HG03342 (cell line): ENCODE results near the gene NACC1.

Source experiments
- ATAC-seq: cut with Tn5 transposase; IDR thresholded peaks from one replicate; pipeline ENCODE4 v1.9.1; 2021; ENCODE audit warnings: mild to moderate bottlenecking, moderate library complexity; ENCODE audit not compliant: unreplicated experiment

Gene NACC1

DNA sequence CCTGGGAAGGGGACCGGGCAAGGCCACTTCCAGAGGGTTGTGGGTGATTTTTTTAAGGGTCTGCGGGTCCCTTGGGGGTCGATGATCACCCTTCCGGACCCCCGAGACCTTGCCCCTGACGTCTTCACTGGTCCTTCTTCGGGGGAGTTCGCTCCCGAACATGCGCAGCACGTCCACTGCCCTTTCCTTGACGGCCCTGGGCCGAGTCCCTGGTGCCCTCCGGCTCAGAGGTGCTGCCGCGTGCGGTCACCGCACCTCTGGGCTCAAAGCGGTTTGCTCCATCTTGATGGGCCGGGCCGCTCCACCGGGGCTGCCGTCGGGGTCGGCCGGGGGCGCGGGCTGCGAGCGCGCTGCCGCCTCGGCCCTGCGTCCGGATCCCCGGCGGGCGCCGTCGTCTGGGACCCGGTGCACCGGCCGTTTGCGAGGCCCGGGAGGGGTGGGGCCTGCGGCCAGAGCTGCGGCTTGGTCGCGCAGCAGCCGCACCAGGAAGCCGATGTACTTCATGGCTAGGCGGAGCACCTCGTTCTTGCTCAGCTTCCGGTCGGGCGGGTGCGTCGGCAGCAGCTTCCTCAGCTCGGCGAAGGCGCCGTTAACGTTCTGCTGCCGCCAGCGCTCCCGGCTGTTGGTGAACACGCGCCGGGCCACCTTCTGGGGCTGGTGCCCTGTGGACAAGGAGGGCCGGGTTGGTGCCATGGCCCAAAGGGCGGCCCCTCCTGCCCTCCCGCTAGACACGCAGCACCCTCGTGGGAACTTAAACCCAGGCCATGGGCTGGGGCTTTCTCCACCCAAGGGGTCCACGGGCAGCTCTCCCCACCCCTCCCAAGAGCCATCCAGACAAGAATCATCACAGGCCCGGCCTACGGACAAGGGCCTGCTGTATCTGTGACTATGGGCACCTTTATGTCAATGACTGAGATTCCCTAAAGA lies 18.7 kb upstream of the NACC1 start:
- ATAC-seq: no peak

DNA sequence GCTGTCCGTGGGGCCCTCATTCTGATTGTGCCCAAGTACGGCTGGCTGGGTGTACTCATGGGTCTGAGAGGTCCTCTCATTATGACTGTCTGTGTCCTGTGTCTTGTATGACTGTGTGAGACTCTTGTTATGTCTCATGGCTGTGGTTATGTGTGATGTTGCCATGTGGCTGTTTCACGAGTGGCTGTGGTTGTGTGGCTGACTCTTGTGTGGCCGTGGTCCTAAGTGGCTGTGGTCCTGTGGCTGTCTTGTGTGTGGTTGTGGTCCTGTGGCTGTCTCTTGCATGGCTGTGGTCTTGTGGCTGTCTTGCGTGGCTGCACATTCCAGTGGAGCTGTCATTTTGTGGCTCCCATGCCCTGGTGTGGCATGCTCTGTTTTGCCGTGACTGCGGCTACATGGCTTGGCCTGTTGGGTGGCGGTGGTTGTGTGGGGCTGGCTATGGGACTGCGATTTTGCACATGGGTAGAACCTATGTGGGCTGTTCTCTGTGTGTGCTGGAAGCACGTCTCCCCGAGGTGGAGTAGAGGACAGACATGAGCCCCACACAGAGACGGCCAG lies 18.0 kb upstream of the NACC1 start:
- no peak for ATAC-seq

DNA sequence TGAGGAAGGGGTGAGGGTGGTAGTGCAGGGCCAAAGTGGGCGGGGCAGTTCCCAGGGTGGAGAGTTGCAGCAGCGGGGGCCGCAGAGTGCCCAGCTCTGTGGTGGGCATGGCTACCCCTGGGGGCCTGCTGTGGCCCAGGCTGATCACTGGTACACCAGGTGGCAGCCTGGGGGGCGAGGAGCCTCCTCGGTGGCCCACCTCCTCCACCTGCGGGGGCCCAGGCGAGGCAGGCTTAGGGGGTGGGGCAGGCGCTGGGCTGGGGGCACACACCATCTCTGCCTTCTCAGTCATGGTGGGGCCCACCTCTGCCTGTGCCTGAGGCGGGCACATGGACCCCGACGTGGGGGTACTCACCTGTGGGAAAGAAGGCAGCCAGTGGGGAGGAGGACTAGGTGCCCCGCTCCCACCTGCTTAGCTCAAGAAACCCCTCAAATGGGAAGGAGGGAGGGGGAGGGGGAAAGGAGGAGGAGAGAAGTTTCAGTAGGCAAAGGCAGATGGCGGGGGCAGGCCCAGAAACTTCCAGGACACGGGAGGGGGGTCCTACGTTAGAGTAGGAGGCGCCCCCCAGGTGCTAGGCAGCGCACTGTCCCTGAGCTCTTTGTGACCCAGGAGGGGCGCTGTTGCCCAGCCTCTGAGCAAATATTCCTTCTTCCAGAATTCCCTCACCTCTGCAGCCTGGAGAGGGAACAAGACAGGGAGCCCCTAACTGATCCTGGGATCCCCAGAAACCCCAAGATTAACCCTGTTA lies 17.0 kb upstream of the NACC1 start:
- ATAC-seq: no peak

DNA sequence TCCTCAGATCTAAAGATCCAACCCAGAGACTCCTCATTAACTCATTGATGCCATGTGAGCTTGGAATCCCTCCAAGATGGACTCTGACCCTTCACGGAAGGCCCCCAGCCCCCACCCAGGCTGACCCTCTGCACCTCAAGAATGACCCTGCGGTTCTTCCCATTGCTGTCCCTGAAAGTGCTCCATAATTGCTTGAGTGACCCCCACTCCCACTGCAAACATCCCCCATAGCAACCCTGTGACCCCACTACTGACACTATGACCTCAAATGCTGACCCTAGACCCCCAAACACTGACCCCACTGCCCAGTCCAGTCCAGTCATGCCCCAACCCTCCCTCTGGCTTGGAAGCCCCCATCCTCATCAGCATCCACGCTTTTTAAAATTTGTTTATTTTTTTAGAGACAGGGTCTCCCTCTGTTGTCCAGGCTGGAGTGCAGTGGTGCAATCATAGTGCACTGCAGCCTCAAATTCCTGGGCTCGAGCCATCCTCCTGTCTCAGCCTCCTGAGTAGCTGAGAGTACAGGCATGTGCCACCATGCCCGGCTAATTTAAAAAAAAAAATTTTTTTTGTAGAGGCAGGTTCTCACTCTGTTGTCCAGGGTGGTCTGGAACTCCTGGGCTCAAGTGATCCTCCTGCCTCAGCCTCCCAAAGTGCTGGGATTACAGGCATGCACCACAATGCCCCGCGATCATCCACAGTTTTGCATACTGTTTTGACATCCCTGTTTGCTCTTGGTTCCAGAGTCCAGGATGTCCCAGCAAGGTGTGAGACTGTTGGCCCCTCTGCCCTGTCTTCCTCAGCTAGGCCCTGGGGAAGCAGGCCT lies 16.3 kb upstream of the NACC1 start:
- no peak for ATAC-seq

DNA sequence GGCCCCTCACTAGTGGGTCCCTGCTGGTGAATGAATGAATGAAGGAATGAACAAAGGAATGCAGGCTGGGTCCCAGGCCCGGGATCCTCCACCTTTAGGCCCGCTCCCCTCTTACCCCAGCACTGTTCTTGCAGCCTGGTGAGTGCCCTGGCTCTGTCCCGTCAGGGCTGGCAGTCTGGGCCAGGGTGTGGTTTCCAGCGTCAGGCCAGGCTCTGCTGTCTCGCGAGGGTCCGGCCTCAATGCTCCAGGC lies 15.7 kb upstream of the NACC1 start:
- no peak for ATAC-seq

DNA sequence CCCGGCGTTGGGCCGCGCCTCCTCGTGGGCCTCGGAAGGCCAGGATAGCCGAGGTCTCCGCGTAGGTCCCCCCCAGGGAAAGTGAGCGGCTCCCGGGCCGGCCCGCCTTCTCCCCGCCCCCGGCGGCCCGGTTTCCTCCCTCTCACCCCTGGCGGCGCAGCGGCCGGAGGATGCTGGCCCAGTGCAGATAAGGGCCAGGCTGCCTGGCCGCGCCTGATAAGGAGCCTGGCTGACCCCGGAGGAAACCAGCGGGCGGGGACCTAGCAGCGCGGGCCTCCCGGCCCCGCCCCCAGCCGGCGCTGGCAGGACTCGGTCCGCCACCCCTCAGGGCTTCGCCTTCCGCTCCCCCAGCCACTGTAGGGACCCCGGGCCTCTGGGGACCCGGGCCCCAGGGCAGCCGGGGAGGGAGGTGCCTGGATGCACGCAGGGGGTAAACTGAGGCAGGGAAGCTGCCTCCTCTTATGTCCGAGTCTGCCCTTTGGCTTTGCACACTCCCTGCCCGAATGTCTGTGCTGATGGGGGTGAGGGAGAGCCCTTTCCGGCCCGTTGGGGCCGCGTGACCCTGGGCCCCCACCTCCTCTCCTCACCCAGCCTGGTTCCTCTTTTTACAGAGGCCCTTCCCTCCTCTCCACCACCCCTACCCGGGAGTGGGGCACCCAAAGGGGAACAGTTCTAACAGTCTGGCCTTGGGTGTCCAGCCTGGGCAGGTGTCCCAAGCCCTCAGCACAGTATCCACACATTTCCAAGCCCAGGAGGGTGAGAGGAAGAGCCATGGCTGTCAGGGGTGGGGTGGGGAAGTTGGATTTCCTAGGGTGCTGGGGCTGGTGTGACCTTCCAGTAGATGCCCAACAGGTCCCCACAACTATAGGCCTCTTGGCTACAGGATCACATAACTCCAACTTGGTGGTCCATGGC lies 15.1 kb upstream of the NACC1 start, which contains the start of gene LYL1:
TSS of gene LYL1 (minus strand) at position 193 of the 915 bp plus-strand sequence. CDS start 1,687 bp downstream, outside the sequence.
- ATAC-seq: no peak

DNA sequence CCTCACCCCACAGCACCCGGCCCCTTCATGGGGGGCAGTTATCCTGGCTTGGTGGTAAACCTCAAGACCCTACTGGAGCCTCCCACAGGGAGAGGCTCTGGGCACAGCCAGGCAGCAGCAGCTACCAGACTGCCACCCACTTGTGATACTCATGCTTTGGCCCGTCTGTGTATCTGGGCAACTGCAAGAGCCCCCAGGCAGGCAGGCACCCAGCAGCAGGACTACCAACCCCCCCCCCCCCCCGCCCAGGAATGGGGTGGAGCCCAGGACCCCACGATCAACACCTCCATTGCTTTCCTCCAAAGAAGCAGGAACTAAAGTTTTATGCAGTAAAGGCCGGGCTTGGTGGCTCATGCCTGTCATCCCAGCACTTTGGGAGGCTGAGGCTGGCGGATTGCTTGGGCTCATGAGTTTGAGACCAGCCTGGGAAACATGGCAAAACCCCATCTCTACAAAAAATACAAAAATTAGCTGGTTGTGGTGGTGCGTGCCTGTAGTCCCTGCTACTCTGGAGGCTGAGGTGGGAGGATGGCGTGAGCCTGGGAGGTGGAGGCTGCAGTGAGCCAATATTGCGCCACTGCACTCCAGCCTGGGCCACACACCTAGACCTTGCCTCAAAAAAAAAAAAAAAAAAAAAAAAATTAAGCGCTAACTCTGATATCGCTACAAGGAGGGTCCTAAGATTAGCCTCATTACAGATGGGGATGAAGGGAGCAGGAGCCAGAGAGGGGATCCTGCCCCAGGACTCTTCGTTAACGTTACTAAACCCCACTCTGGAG lies 14.3 kb upstream of the NACC1 start:
- no peak for ATAC-seq

DNA sequence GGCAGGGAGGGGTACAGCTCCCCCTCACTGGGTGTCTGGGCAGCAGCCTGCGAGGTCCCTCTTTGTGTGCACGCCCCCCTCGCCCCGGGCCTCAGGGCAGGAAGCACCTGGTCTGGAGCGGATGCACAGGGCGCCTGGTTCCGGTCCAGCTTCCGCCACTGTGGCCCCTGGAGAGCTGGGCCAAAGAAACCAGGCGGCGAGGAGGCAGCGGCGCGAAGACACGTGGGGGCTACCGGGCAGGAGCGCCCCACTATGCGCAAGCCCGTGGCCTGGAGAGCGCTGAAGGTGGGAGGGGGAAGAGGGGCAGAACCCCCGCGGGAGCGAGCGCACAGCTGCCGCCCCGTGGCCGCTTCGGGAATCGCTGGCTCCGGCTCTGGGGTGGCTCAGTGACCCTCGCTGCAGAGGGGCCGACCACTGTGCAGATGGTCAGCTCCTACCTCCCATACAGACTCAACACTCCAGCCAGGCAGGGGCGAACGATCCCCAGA lies 13.7 kb upstream of the NACC1 start:
- ATAC-seq: no peak

DNA sequence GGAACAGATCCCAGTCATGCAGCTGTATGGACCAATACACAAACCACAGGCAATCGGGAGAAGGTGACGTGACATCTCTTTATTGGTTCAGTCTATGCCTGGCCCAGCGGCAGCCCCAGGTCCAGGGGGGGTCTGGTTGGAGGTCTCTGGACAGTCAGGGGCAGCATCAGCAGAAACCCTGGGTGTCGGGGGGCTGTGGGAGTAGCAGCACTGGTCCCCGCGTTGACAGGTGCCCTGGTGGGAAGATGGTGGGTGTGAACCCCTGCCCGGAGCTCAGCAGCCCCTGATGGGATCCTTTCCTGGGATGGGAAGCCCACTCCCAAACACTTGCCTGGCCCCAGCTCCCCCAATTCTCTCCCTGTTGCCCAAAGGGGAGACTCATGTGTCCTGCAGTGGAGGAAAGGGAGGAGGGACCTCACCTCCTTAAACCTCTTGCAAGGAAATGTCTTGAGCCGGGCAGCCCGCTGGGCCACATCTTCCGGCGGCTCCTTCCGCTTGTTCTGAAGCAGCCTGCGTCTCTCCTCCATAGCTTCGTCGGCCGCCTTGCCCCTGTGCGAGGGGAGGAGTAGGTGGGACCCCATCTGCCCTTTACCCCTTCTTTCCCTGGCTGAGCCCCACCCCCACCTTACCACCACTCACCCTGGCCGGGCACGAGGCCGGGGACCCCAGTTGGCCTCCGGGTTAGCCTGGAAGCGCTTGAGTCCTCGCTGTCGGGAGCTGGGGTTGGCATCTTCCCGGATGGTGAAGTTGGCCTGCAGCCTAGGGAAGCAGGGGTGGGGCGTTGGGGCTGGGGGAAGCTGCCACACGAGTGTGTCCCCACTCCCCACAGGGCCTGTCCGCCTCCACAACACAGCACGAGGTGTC lies 13.0 kb upstream of the NACC1 start:
- no peak for ATAC-seq

DNA sequence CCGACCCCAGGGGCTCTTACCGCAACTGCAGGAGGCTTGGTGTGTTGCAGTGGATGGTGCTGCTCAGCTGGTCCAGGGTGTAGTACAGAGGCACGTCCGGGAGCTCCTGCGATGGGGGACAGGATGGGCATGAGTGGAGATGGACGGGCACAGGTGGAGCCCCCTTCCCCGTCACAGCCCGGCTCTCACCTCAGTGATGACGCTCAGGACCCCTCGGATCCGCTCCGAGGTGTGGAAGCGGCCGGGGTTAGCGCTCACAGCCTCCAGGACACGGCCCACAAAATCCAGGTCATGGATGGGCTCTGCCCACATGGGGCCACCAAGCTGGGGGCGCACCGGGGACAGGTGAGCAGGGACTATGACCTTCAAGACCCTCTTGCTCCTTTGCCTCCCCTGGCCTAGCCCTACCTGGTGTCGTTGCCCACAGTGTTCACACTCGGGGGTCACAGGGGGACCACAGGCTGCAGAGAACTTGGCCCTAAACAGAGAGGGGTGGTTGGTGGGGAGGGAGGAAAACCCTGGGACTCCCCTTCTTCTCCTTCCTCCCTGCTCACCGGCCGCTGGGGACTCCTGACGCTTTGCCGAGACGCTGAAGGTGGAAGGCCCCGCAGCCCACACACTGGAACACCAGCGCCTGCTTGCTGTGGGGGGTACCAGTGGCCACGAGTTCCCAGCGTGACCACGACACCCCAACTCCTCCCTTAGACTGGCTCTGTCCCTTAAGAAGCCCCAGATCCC lies 8.5 kb upstream of the NACC1 start:
- no peak for ATAC-seq

DNA sequence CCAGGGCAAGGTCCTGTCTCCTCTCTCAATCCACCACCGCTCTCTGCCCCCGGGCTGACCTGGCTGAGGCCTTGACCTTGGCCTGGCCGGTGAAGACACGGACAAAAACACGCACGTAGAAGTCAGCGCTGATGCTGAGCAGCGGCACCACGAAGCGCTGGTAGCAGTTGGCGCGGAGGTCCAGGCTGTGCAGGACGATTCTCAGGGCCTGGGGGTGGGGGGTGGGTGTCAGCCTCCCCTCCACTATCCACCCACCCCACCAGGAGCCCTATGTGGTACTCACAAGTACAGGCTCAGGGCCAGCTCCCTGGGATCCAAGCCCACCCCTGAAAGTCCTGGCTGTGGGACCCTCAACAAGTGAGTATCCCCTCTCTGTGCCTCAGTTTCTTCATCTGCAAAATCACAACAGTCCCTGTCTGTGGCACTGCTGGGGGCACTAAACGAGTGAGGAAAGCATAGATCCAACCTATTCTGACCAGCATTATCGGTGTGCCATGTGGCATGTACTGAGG lies 7.9 kb upstream of the NACC1 start:
- ATAC-seq: no peak

DNA sequence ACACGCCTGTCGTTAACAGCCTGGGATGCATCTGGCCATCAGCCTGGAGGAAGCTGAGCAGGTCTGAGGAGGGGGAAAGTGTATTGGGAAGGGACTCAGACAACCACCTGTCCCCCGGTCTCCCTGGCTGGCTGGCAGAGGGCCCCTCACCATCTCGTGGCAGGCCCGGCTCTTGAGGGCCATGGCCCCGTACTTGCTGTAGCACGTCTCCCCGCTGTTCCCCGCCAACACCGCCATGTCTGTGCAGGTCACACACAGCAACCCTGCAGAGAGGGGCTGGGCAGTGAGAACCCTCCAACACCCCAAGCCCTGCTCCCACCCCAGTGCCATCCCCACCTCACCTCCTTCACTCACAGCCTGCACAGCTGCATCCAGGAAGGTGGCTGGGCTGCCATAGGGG lies 5.5 kb upstream of the NACC1 start:
- no peak for ATAC-seq

DNA sequence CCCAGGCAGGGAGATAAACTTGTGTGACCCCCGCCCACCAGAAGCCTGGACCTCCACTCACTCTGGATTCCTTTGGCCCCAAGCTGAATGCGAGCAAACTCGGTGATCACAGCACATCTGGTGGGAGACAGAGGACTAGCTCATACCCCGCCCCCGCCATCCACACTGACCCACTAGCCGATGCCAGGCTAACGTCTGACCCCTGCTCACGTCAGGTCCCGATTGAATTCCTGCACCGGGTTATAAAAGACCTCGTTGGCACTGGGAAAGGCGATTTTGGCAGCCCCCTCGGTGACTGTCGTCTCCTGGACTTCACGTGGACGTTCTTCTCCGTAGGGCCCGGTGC lies 2.2 kb upstream of the NACC1 start:
- no peak for ATAC-seq

DNA sequence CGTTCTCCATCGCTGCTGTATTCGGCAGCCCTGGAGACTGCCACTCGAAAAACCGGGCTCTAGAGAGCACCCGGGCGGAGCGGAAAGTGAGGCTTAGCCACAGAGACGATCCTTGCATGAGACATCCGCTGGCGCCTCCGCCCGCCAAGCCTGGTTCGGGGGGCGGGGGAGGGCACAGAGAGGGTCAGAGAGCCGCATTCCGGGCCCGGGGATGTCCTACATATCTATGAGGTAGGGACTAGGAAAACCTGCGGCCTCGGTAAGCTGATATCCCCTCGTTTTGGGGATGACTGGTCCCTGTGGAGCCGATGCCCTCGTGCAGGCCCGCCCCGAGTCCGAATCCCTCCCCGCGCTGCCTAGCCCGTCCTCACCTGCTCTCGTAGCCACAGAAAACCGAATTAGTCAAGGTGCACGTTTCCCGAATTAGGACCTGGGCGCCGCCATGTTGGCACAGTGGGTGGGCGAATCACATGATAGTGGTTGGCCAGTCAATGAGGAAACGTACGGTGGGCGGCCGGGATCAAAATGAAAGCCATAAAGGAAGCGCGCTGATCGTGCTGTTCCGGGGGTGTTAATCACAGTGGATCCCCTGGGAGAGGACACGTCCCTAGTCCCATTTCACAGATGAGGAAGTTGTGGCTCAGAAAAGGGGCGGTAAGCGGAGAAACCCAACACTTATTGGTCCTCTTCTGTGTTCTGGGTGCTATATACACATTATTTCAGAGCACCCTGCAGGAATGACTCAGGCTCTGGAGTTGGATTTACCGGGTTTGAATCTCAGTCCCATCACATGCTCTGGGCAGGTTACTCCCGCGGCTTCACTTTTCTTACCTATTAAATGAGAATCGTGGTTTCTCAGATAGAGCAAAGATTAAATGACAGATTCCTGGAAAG lies 1.5 kb upstream of the NACC1 start, which contains the start of gene TRMT1:
TSS of gene TRMT1 (minus strand) at position 459 of the 894 bp plus-strand sequence. CDS start at position 118, 341 bp downstream.
- no peak for ATAC-seq

DNA sequence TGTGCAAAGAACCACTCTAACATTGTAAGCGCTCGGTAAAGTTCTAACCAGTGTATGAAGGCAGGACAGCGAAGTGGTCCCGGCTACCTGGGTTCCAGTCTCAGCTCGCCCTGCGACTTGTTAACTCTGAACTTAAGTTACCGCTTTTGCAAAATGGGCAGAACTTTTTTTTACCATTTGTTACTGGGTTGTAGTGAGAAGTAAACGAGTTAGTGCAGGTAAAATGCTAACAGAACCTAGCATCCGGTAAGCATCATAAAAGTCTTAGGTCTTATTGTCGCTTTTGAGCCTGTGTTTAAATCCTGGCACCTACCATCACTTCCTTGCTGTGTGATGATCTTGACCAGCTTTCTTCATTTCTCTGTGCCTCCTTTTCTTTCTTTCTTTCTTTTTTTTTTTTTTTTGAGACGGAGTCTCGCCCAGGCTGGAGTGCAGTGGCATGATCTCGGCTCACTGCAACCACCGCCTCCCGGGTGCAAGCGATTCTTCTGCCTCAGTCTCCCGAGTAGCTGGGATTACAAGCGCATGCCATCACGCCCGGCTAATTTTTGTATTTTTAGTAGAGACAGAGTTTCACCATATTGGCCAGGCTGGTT lies 790 bp upstream of the NACC1 start:
- no peak for ATAC-seq
